A549 (cell line): ENCODE results near the gene STRN3. TPM values are rescaled to one million over a fixed set of nuclear protein-coding genes. Genes with fewer than 3 reads are reported as not detected.

Experiments
- ATAC-seq, 2 experiments: fragments of 200-7000 bp in 1 of 2; fragments of >200 bp in 1 of 2; cut with Nextera tagmentation in 1 of 2; cut with Tn5 transposase in 1 of 2; 3 replicates each; pipeline versions ENCODE4 v1.8.0 to v1.9.1; 2018 to 2020; ENCODE audit warnings: mild to moderate bottlenecking in 1 of 2, moderate library complexity in 1 of 2
- CTCF ChIA-PET: fragments of 300-600 bp; sonication (Branson Sonifier 250); formaldehyde crosslinking; extraction: SDS; loops from one replicate; lab custom pipeline; 2021; ENCODE audit warnings: antibody characterized with exemption, inconsistent platforms; lab: Yijun Ruan, JAX
- POLR2A ChIA-PET: fragments of 350-600 bp; formaldehyde crosslinking; extraction: SDS; loops from one replicate; lab custom pipeline; 2021; ENCODE audit warnings: antibody characterized with exemption, inconsistent platforms; lab: Yijun Ruan, JAX
- DNase-seq, 2 experiments: peaks; one replicate each; pipeline versions ENCODE4 v3.0.0 to v3.0.0-alpha.2; 2011 to 2016; ENCODE audit warnings: low read depth in 1 of 2, low spot score in 1 of 2
- FAIRE-seq: peaks from 2 replicates; lab custom pipeline; 2011; peaks lifted over from hg19 to GRCh38; lab: Jason Lieb, UNC
- H3K27ac ChIP-seq, 2 experiments: fragments of >200 bp; sonication (Bioruptor Twin); formaldehyde crosslinking; 3 replicates each; pipeline ENCODE4 v1.5.1; 2016 to 2017
- H3K4me1 ChIP-seq: fragments of >200 bp; sonication (Bioruptor Twin); formaldehyde crosslinking; 3 replicates; pipeline ENCODE4 v1.6.1; 2016
- H3K4me2 ChIP-seq: fragments of >200 bp; sonication (Bioruptor Twin); formaldehyde crosslinking; 3 replicates; pipeline ENCODE4 v1.6.1; 2016
- H3K4me3 ChIP-seq: fragments of >200 bp; sonication (Bioruptor Twin); formaldehyde crosslinking; 3 replicates; pipeline ENCODE4 v1.5.1; 2016
- H3K9me3 ChIP-seq: fragments of >200 bp; sonication (Bioruptor Twin); formaldehyde crosslinking; 3 replicates; pipeline ENCODE4 v1.6.1; 2016
- BHLHE40 ChIP-seq: IDR thresholded peaks from 2 replicates; pipeline ENCODE4 v1.6.1; 2012; ENCODE audit warnings: low read depth, low read length, inconsistent platforms
- CBX2 ChIP-seq: fragments of 200-600 bp; sonication (generic); IDR thresholded peaks from 2 replicates; pipeline ENCODE4 v1.6.1; 2016; ENCODE audit warnings: low read depth, mild to moderate bottlenecking, borderline replicate concordance
- EHF ChIP-seq: fragments of 250-450 bp; sonication (Bioruptor Pico); IDR thresholded peaks from 2 replicates; pipeline ENCODE4 v1.5.0; 2020; ENCODE audit warnings: mild to moderate bottlenecking
- EHMT2 ChIP-seq: fragments of 200-600 bp; sonication (generic); IDR thresholded peaks from 2 replicates; pipeline ENCODE4 v1.6.1; 2016; ENCODE audit warnings: antibody characterized with exemption, low read depth, mild to moderate bottlenecking, moderate library complexity
- EP300 ChIP-seq, 2 experiments: fragments of >200 bp; sonication (Bioruptor Twin); formaldehyde crosslinking; IDR thresholded peaks; 2 replicates in 1 of 2; 3 replicates in 1 of 2; pipeline ENCODE4 v1.6.1; 2016 to 2017
- ESRRA ChIP-seq: fragments of 150-350 bp; IDR thresholded peaks from 2 replicates; pipeline ENCODE4 v1.6.1; 2014; ENCODE audit warnings: mild to moderate bottlenecking, low read length, borderline replicate concordance
- HDAC2 ChIP-seq: fragments of 200-600 bp; sonication (generic); IDR thresholded peaks from 2 replicates; pipeline ENCODE4 v1.6.1; 2016
- HEYL ChIP-seq: fragments of 250-450 bp; sonication (Bioruptor Pico); IDR thresholded peaks from 2 replicates; pipeline ENCODE4 v1.8.0; 2021; ENCODE audit warnings: mild to moderate bottlenecking, moderate library complexity
- HOXB13 ChIP-seq: fragments of 250-450 bp; sonication (Bioruptor Pico); IDR thresholded peaks from 2 replicates; pipeline ENCODE4 v1.5.0; 2020; ENCODE audit warnings: low read depth, mild to moderate bottlenecking, moderate library complexity
- HOXB5 ChIP-seq: fragments of 250-450 bp; sonication (Bioruptor Pico); IDR thresholded peaks from 2 replicates; pipeline ENCODE4 v1.5.0; 2020; ENCODE audit warnings: mild to moderate bottlenecking, moderate library complexity
- JUN ChIP-seq, 2 experiments: fragments of >200 bp; sonication (Bioruptor Twin); formaldehyde crosslinking; IDR thresholded peaks; 2 replicates in 1 of 2; 3 replicates in 1 of 2; pipeline ENCODE4 v1.6.1; 2016 to 2017
- KDM1A ChIP-seq: fragments of 200-600 bp; sonication (generic); IDR thresholded peaks from 2 replicates; pipeline ENCODE4 v1.6.1; 2016; ENCODE audit warnings: low read depth, mild to moderate bottlenecking
- KDM5A ChIP-seq: fragments of 200-600 bp; sonication (generic); IDR thresholded peaks from 2 replicates; pipeline ENCODE4 v1.6.1; 2016; ENCODE audit warnings: antibody characterized with exemption, mild to moderate bottlenecking
- MAZ ChIP-seq: fragments of 150-350 bp; IDR thresholded peaks from 2 replicates; pipeline ENCODE4 v1.6.1; 2014; ENCODE audit warnings: antibody characterized with exemption, low read depth, low read length, borderline replicate concordance
- PHF8 ChIP-seq: fragments of 200-600 bp; sonication (generic); IDR thresholded peaks from 2 replicates; pipeline ENCODE4 v1.6.1; 2016; ENCODE audit warnings: low read depth, mild to moderate bottlenecking, antibody characterized with exemption, moderate library complexity, borderline replicate concordance
- POLR2A ChIP-seq: IDR thresholded peaks from 2 replicates; pipeline ENCODE4 v1.6.1; 2012; ENCODE audit warnings: mild to moderate bottlenecking, low read length
- POLR2AphosphoS2 ChIP-seq: conservative IDR thresholded peaks from 2 replicates; pipeline ENCODE4 v1.6.1; 2012; ENCODE audit warnings: low read length, improper control_type of control experiment, inconsistent platforms
- RAD21 ChIP-seq, 2 experiments: fragments of >200 bp in 1 of 2; sonication (Bioruptor Twin) in 1 of 2; formaldehyde crosslinking in 1 of 2; IDR thresholded peaks in 1 of 2; conservative IDR thresholded peaks in 1 of 2; 2 replicates in 1 of 2; 3 replicates in 1 of 2; pipeline ENCODE4 v1.6.1; 2012 to 2018; ENCODE audit warnings: inconsistent platforms in 1 of 2
- RARB ChIP-seq: fragments of 250-450 bp; sonication (Bioruptor Pico); IDR thresholded peaks from 2 replicates; pipeline ENCODE4 v1.8.0; 2021; ENCODE audit warnings: mild to moderate bottlenecking, moderate library complexity
- TFCP2L1 ChIP-seq: fragments of 250-450 bp; sonication (Bioruptor Pico); IDR thresholded peaks from 2 replicates; pipeline ENCODE4 v1.5.0; 2021; ENCODE audit warnings: mild to moderate bottlenecking
- ZNF302 ChIP-seq: fragments of 250-450 bp; sonication (Bioruptor Pico); IDR thresholded peaks from 2 replicates; pipeline ENCODE4 v1.9.0; 2021; ENCODE audit warnings: inconsistent platforms, mild to moderate bottlenecking, moderate library complexity
- ZSCAN20 ChIP-seq: fragments of 250-450 bp; sonication (Bioruptor Pico); IDR thresholded peaks from 2 replicates; pipeline ENCODE4 v1.8.0; 2022; ENCODE audit warnings: mild to moderate bottlenecking, moderate library complexity
- WGBS: methylation state at CpG from one replicate; pipeline ENCODE4 v1.1.6; 2017; ENCODE audit errors: missing lambda C conversion rate; 5-methylcytosine and 5-hydroxymethylcytosine counted together
- polyA plus RNA-seq, 4 experiments: library from polyadenylated mRNA; depleted of rRNA in 3 of 4; stranded (reverse); fragments of >200 nt; fragmentation: RNase III in 1 of 4; extraction: RNeasy Plus Mini Kit Qiagen cat#74134 plus additional on column Dnase treatment in 1 of 4; gene quantifications; 2 replicates in 3 of 4; 3 replicates in 1 of 4; pipeline ENCODE4 v1.2.3, GENCODE V29; 2011 to 2017
- TF ChIP-seq, protein P1 (sequence below): fragments of 150-350 bp; IDR thresholded peaks from 2 replicates; pipeline ENCODE4 v1.6.1; 2014; ENCODE audit warnings: low read depth, mild to moderate bottlenecking, low read length
- TF ChIP-seq, protein P2 (sequence below): fragments of >200 bp; sonication (Bioruptor Twin); formaldehyde crosslinking; IDR thresholded peaks from 2 replicates; pipeline ENCODE4 v1.6.1; 2016
- TF ChIP-seq, protein P3 (sequence below): fragments of 250-450 bp; sonication (Bioruptor Pico); IDR thresholded peaks from 2 replicates; pipeline ENCODE4 v1.5.0; 2020; ENCODE audit warnings: low read depth, mild to moderate bottlenecking, moderate library complexity
- TF ChIP-seq, protein P4 (sequence below): fragments of 450-650 bp; IDR thresholded peaks from 2 replicates; pipeline ENCODE4 v1.6.1; 2014; ENCODE audit warnings: antibody characterized with exemption
- TF ChIP-seq, protein P5 (sequence below): fragments of 250-450 bp; sonication (Bioruptor Pico); IDR thresholded peaks from 2 replicates; pipeline ENCODE4 v1.5.0; 2021; ENCODE audit warnings: mild to moderate bottlenecking, moderate library complexity, borderline replicate concordance
- TF ChIP-seq, protein P6 (sequence below): fragments of >200 bp; sonication (Bioruptor Twin); formaldehyde crosslinking; IDR thresholded peaks from 3 replicates; pipeline ENCODE4 v1.5.1; 2016

Gene STRN3
- polyA plus RNA-seq, 2 of the 4 experiments (the other 2 are of a cell fraction) = 22.1 to 44.8 TPM

DNA sequence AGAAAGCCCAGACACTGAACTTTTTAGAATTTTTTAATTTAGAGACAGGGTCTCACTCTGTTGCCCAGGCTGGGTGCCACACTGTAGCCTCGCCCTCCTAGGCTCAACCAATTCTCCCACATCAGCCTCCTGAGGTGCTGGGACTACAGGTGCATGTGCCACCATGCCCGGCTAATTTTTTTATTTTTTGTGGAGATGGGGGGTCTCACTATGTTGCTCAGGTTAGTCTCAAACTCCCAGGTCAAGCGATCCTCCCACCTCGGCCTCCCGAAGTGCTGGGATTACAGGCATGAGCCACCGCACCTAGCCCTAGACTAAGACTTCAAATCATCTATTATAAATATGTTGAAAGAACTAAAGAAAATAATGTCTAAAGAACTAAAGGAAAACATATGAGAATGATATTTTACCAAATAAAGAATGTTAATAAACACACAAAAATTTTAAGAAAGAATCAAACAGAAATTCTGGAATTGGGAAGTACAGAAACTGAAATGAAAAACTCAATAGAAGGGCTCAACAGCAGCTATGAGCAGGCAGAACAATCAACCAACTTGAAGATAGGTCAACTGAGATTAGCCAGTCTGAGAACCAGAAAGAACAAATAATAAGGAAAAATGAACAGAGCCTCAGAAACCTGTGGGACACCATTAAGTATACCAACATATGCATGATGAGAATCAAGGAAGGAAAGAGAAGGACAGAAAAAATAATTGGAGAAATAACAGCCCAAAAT lies 27.0 kb downstream of the STRN3 start:
- CTCF ChIA-PET = no interaction called here
- no peak overlapping the region for H3K4me2 ChIP-seq
- no peak for ATAC-seq
- TF ChIP-seq RAD21 (conservative IDR thresholded peaks at IDR 0.05 in 1 of 2, IDR thresholded peaks at IDR 0.05 in 1 of 2) (no peak), HOXB5 (no peak), ZSCAN20 (no peak), RARB (CRISPR knock-in tag) (no peak), ESRRA (no peak), BHLHE40 (no peak), PHF8 (no peak), TFCP2L1 (CRISPR knock-in tag) (no peak), POLR2A (no peak), JUN (IDR thresholded peaks at IDR 0.05) (no peak), HDAC2 (no peak), EHF (no peak), HEYL (CRISPR knock-in tag) (no peak), KDM5A (no peak)
- TF ChIP-seq, protein P1, sequence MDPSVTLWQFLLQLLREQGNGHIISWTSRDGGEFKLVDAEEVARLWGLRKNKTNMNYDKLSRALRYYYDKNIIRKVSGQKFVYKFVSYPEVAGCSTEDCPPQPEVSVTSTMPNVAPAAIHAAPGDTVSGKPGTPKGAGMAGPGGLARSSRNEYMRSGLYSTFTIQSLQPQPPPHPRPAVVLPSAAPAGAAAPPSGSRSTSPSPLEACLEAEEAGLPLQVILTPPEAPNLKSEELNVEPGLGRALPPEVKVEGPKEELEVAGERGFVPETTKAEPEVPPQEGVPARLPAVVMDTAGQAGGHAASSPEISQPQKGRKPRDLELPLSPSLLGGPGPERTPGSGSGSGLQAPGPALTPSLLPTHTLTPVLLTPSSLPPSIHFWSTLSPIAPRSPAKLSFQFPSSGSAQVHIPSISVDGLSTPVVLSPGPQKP = no peak
- TF ChIP-seq, protein P2, sequence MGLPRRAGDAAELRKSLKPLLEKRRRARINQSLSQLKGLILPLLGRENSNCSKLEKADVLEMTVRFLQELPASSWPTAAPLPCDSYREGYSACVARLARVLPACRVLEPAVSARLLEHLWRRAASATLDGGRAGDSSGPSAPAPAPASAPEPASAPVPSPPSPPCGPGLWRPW = no peak
- TF ChIP-seq, protein P3, sequence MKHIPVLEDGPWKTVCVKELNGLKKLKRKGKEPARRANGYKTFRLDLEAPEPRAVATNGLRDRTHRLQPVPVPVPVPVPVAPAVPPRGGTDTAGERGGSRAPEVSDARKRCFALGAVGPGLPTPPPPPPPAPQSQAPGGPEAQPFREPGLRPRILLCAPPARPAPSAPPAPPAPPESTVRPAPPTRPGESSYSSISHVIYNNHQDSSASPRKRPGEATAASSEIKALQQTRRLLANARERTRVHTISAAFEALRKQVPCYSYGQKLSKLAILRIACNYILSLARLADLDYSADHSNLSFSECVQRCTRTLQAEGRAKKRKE (CRISPR knock-in tag) = no peak
- TF ChIP-seq, protein P4, sequence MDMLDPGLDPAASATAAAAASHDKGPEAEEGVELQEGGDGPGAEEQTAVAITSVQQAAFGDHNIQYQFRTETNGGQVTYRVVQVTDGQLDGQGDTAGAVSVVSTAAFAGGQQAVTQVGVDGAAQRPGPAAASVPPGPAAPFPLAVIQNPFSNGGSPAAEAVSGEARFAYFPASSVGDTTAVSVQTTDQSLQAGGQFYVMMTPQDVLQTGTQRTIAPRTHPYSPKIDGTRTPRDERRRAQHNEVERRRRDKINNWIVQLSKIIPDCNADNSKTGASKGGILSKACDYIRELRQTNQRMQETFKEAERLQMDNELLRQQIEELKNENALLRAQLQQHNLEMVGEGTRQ = no peak
- TF ChIP-seq, all 56 proteins: peak for 0
- WGBS = 93% methylated on average over 6 of the region's 6 CpGs
- H3K4me3 ChIP-seq = no peak overlapping the region
- DNase-seq = no peak
- no peak for FAIRE-seq
- peaks cover 27% of the 10 kb centered on the region for H3K4me1 ChIP-seq
- H3K27ac ChIP-seq = no peak overlapping the region
- peaks cover 16% of the 10 kb centered on the region for H3K9me3 ChIP-seq
- POLR2A ChIA-PET = no interaction called here

DNA sequence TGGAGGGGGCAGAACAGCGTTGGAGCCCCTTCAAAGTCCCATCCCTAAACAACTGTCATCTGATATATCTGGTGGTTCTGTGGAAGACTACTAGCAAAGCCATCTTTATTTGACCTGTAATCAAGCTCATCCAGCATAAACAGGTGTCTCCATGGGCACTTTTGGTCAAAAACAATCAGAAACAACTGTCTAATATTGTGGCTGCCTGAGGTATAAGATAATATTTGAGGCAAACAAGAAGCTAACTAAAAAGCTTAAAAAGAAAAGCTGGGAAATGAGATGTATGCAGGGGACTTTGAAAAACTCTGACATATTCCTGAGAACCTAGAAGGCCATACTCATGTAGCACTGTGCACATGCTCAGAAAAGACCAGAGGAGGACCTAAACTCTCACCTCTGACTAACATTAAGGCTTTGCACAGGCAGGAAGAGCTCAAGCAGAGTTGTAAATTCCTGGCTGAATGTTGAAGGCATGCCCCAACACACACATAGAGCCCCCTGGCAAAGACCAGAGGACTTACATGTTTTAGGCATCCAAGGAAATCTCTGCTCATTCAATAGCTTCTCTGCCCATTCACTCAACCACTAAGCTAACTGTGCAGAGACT lies 28.0 kb downstream of the STRN3 start:
- no peak overlapping the region for H3K27ac ChIP-seq
- POLR2A ChIA-PET = no interaction called here
- CTCF ChIA-PET = interaction anchor here (1.1 to 1.5 kb wide), 2 partner anchors 18 to 35 kb away, joined by 3 to 5 read pairs; no protein-coding TSS in a partner anchor
- H3K9me3 ChIP-seq = peaks cover 16% of the 10 kb centered on the region
- H3K4me2 ChIP-seq = no peak overlapping the region
- DNase-seq (no peak), FAIRE-seq (no peak), ATAC-seq (no peak)
- 88% methylated on average over 1 of the region's 1 CpG for WGBS
- H3K4me3 ChIP-seq = no peak overlapping the region
- H3K4me1 ChIP-seq = peaks cover 29% of the 10 kb centered on the region
- TF ChIP-seq TFCP2L1 (CRISPR knock-in tag) (no peak), CBX2 (no peak), POLR2A (no peak), EP300 (IDR thresholded peaks at IDR 0.05) (no peak), MAZ (no peak), KDM1A (no peak), ZSCAN20 (no peak), EHMT2 (no peak), ESRRA (no peak), POLR2AphosphoS2 (no peak), HOXB13 (CRISPR knock-in tag) (no peak), PHF8 (no peak), RARB (CRISPR knock-in tag) (no peak), ZNF302 (CRISPR knock-in tag) (no peak)
- TF ChIP-seq, protein P5, sequence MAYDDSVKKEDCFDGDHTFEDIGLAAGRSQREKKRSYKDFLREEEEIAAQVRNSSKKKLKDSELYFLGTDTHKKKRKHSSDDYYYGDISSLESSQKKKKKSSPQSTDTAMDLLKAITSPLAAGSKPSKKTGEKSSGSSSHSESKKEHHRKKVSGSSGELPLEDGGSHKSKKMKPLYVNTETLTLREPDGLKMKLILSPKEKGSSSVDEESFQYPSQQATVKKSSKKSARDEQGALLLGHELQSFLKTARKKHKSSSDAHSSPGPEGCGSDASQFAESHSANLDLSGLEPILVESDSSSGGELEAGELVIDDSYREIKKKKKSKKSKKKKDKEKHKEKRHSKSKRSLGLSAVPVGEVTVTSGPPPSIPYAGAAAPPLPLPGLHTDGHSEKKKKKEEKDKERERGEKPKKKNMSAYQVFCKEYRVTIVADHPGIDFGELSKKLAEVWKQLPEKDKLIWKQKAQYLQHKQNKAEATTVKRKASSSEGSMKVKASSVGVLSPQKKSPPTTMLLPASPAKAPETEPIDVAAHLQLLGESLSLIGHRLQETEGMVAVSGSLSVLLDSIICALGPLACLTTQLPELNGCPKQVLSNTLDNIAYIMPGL (CRISPR knock-in tag) = no peak
- TF ChIP-seq, protein P6, sequence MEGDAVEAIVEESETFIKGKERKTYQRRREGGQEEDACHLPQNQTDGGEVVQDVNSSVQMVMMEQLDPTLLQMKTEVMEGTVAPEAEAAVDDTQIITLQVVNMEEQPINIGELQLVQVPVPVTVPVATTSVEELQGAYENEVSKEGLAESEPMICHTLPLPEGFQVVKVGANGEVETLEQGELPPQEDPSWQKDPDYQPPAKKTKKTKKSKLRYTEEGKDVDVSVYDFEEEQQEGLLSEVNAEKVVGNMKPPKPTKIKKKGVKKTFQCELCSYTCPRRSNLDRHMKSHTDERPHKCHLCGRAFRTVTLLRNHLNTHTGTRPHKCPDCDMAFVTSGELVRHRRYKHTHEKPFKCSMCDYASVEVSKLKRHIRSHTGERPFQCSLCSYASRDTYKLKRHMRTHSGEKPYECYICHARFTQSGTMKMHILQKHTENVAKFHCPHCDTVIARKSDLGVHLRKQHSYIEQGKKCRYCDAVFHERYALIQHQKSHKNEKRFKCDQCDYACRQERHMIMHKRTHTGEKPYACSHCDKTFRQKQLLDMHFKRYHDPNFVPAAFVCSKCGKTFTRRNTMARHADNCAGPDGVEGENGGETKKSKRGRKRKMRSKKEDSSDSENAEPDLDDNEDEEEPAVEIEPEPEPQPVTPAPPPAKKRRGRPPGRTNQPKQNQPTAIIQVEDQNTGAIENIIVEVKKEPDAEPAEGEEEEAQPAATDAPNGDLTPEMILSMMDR = no peak
- TF ChIP-seq, protein P3 (CRISPR knock-in tag) = no peak
